ENCODE results near the gene L1CAM. TPM values are rescaled to one million over a fixed set of nuclear protein-coding genes. Genes with fewer than 3 reads are reported as not detected.

Gene L1CAM
- total RNA-seq, 1 experiment from 2014 or later, result 0.64 TPM

GRCh38 chrX:153866302-153867019 lies 19.5 kb downstream of the L1CAM start:
- intact Hi-C loops (cut with micrococcal nuclease; ENCODE audit: unreplicated experiment), result no loop called here
- TF ChIP-seq CTCF (conservative IDR thresholded peaks at IDR 0.05; ENCODE audit: low read depth, low read length) (no peak), EZH2 (IDR thresholded peaks at IDR 0.05; ENCODE audit: borderline replicate concordance, low read depth, low read length, poor library complexity, severe bottlenecking) (no peak)
- H3K4me1 ChIP-seq (ENCODE audit: insufficient read depth, low read length, poor library complexity, severe bottlenecking), result no peaks in the 10 kb centered on the region
- no peak overlapping the region for H3K27ac ChIP-seq (ENCODE audit: low read depth, low read length, poor library complexity, severe bottlenecking)
- DNase-seq (ENCODE audit: low spot score), result no peak
- no peaks in the 10 kb centered on the region for H3K9me3 ChIP-seq (ENCODE audit: low read depth, low read length, poor library complexity, severe bottlenecking)
- H3K36me3 ChIP-seq (ENCODE audit: insufficient read depth, low read length, poor library complexity, severe bottlenecking), result no peaks in the 10 kb centered on the region
- BruUV-seq (replicated peaks), result no TSS peak
- ChIA-PET POLR2A (ENCODE audit: low non-redundant PET) (no interaction called here), CTCF (no interaction called here)
- H3K4me3 ChIP-seq (ENCODE audit: low read depth, low read length, poor library complexity, severe bottlenecking), result no peak overlapping the region
- no peaks in the 10 kb centered on the region for H3K27me3 ChIP-seq (replicated peaks; ENCODE audit: insufficient read depth, low read depth, low read length, poor library complexity)

DNA sequence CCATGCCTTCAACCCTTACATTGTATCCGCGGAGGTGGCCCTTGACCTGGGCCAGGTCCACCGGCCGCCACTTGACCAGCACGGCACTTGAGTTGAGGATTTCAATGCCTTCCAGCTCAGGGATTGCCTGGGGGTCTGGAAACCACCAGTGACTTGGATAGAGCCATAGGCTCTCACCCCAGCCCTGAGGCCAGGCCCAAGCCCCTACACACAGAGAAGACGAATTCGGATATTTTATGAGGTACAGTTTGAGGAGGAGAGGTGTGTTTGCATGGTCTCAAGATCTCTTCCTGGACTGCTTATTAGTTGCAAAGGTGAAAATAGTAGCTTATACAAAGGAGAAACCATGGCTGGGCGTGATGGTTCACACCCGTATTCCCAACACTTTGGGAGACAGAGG lies 20.3 kb downstream of the L1CAM start:
- intact Hi-C loops (cut with micrococcal nuclease; ENCODE audit: unreplicated experiment), result no loop called here
- Histone ChIP-seq H3K4me3 (ENCODE audit: low read depth, low read length, poor library complexity, severe bottlenecking) (no peak overlapping the region), H3K27ac (ENCODE audit: low read depth, low read length, poor library complexity, severe bottlenecking) (no peak overlapping the region), H3K4me1 (ENCODE audit: insufficient read depth, low read length, poor library complexity, severe bottlenecking) (no peaks in the 10 kb centered on the region), H3K27me3 (replicated peaks; ENCODE audit: insufficient read depth, low read depth, low read length, poor library complexity) (no peaks in the 10 kb centered on the region), H3K9me3 (ENCODE audit: low read depth, low read length, poor library complexity, severe bottlenecking) (no peaks in the 10 kb centered on the region), H3K36me3 (ENCODE audit: insufficient read depth, low read length, poor library complexity, severe bottlenecking) (no peaks in the 10 kb centered on the region)
- TF ChIP-seq CTCF (conservative IDR thresholded peaks at IDR 0.05; ENCODE audit: low read depth, low read length) (no peak), EZH2 (IDR thresholded peaks at IDR 0.05; ENCODE audit: borderline replicate concordance, low read depth, low read length, poor library complexity, severe bottlenecking) (no peak)
- ChIA-PET POLR2A (ENCODE audit: low non-redundant PET) (no interaction called here), CTCF (no interaction called here)
- no TSS peak for BruUV-seq (replicated peaks)
- no peak for DNase-seq (ENCODE audit: low spot score)

GRCh38 chrX:153865321-153865580 lies 20.7 kb downstream of the L1CAM start:
- Histone ChIP-seq H3K27me3 (replicated peaks; ENCODE audit: insufficient read depth, low read depth, low read length, poor library complexity) (no peaks in the 10 kb centered on the region), H3K4me3 (ENCODE audit: low read depth, low read length, poor library complexity, severe bottlenecking) (no peak overlapping the region), H3K36me3 (ENCODE audit: insufficient read depth, low read length, poor library complexity, severe bottlenecking) (no peaks in the 10 kb centered on the region), H3K4me1 (ENCODE audit: insufficient read depth, low read length, poor library complexity, severe bottlenecking) (no peaks in the 10 kb centered on the region), H3K9me3 (ENCODE audit: low read depth, low read length, poor library complexity, severe bottlenecking) (no peaks in the 10 kb centered on the region), H3K27ac (ENCODE audit: low read depth, low read length, poor library complexity, severe bottlenecking) (no peak overlapping the region)
- TF ChIP-seq EZH2 (IDR thresholded peaks at IDR 0.05; ENCODE audit: borderline replicate concordance, low read depth, low read length, poor library complexity, severe bottlenecking), result no peak
- no peak for TF ChIP-seq CTCF (conservative IDR thresholded peaks at IDR 0.05; ENCODE audit: low read depth, low read length)
- CTCF ChIA-PET, result no interaction called here
- no peak for DNase-seq (ENCODE audit: low spot score)
- intact Hi-C loops (cut with micrococcal nuclease; ENCODE audit: unreplicated experiment), result no loop called here
- BruUV-seq (replicated peaks), result no TSS peak
- POLR2A ChIA-PET (ENCODE audit: low non-redundant PET), result no interaction called here

Measured in A673 (cell line).